Lower leg skin (tissue), 4 donors: ENCODE results near the gene EXOSC2. TPM values are rescaled to one million over a fixed set of nuclear protein-coding genes. Genes with fewer than 3 reads are reported as not detected.

Experiments
- DNase-seq, 2 donors: peaks; one replicate each; pipeline ENCODE4 v3.0.0-alpha.2; 2019; ENCODE audit warnings: low spot score in 2 of 2
- H3K4me3 ChIP-seq: fragments of 200-600 bp; sonication (generic); 2 replicates; pipeline ENCODE4 v1.5.1; 2017; ENCODE audit warnings: mild to moderate bottlenecking, low read depth; ENCODE audit not compliant: poor library complexity, severe bottlenecking
- CTCF ChIP-seq, 3 donors: fragments of 450-650 bp; IDR thresholded peaks; one replicate each; pipeline ENCODE4 v1.5.1; 2016; ENCODE audit warnings: antibody characterized with exemption in 3 of 3, mild to moderate bottlenecking in 3 of 3, moderate library complexity in 2 of 3
- POLR2A ChIP-seq, 2 donors: fragments of 450-650 bp; IDR thresholded peaks; one replicate each; pipeline ENCODE4 v1.6.1; 2016 to 2017; ENCODE audit warnings: antibody characterized with exemption in 2 of 2, mild to moderate bottlenecking in 1 of 2, moderate library complexity in 1 of 2
- WGBS, 2 donors: methylation state at CpG; one replicate each; pipeline ENCODE4 v1.1.5; 2018; 5-methylcytosine and 5-hydroxymethylcytosine counted together
- intact Hi-C: fragments of 100-400 bp; cut with DNase I; formaldehyde crosslinking; loops from one replicate; pipeline ENCODE4 v1.15.0; 2023; ENCODE audit warnings: low total_unique reads
- total RNA-seq, 4 donors: library from RNA; depleted of rRNA; stranded (reverse); fragments of >200 nt; gene quantifications; one replicate each; pipeline ENCODE4 v1.1.0, GENCODE V29; 2016

The EXOSC2 gene
- total RNA-seq, 4 donors from 2014 or later: 14.8 to 19.7 (median 17.9) TPM

- no peak overlapping the region for H3K4me3 ChIP-seq
- WGBS, 2 donors: 4% methylated on average over 14 to 25 of the region's 26 CpGs
- TF ChIP-seq POLR2A (IDR thresholded peaks at IDR 0.05): no peak
- no peak for TF ChIP-seq CTCF (IDR thresholded peaks at IDR 0.05)
- DNase-seq: no peak
- intact Hi-C loops: no loop called here
These were observed 28.6 kb upstream of the EXOSC2 start for GRCh38 chr9:130665029-130665430.

DNA sequence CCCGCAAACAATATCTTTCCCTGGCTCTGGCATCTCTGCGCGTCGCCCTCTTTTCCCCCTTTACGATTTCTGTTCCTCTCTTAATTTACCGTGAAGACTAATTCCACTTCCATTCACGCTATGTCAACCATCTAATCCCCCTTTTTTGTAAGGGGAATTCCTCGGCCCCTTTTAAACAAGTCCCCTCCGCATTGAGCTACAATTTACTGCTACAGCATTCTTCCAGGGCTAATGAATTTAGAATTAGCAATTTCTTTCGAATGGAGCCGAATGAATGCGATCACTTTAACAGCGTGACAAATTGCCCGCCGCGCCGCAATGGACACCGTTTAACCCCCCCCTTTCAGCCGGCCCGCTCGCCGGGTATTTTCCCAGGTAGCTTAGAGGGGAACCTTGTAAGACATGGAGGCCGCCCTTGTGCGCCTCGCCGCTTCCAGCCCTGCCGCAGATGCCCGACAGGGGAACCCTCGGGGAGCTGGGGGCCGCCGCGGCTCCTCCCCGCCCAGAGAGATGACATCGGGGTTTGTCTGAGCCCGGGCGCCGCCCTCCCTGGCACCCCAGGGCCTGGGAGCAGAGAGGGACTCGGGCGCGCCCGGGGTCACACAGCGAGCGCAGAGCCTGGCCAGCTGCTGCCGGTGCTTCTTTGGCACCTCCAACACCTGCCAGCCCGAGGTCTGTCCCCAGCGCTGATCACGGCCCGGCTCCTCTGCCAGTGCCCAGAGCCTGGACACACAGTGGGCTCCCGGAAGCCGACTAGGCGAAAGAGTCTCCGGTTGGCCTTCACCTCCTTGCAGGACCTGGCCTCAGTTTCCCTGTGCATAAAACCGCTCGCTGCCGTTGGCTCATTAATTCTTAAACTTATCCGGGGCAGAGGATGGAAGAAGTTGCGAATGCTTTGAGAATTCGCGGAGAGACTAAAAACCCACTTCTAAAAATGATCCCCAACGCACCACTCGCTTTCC is 27.9 kb upstream of the EXOSC2 start:
- DNase-seq: no peak
- TF ChIP-seq CTCF (IDR thresholded peaks at IDR 0.05) (no peak), POLR2A (IDR thresholded peaks at IDR 0.05) (no peak)
- 3 to 4% methylated on average over 48 to 59 of the region's 61 CpGs for WGBS, 2 donors
- no peak overlapping the region for H3K4me3 ChIP-seq
- intact Hi-C loops: no loop called here

- DNase-seq: no peak
These were observed 27.0 kb upstream of the EXOSC2 start for GRCh38 chr9:130666393-130667119.

GRCh38 chr9:130667120-130667435 is 26.5 kb upstream of the EXOSC2 start:
- H3K4me3 ChIP-seq: no peak overlapping the region
- no peak for DNase-seq
- intact Hi-C loops: no loop called here
- 75 to 78% methylated on average over 4 of the region's 4 CpGs for WGBS, 2 donors
- TF ChIP-seq CTCF (IDR thresholded peaks at IDR 0.05) (no peak), POLR2A (IDR thresholded peaks at IDR 0.05) (no peak)

More at GRCh38 chr9:130666393-130667119, 27.0 kb upstream of the EXOSC2 start:
- intact Hi-C loops: no loop called here
- TF ChIP-seq POLR2A (IDR thresholded peaks at IDR 0.05) (no peak), CTCF (IDR thresholded peaks at IDR 0.05) (no peak)
- H3K4me3 ChIP-seq: no peak overlapping the region
- WGBS, 2 donors: 10 to 17% methylated on average over 20 to 27 of the region's 60 CpGs

- no peak for DNase-seq
- H3K4me3 ChIP-seq: no peak overlapping the region
- intact Hi-C loops: no loop called here
- 90 to 91% methylated on average over 13 of the region's 13 CpGs for WGBS, 2 donors
- TF ChIP-seq CTCF (IDR thresholded peaks at IDR 0.05): no peak
- no peak for TF ChIP-seq POLR2A (IDR thresholded peaks at IDR 0.05)
These were observed 25.4 kb upstream of the EXOSC2 start for GRCh38 chr9:130668196-130668595.
